Fibroblast of mammary gland (primary cell): ENCODE measurements around the gene TIRAP.

ENCODE experiments used
- DNase-seq: peaks from one replicate; pipeline ENCODE4 v3.0.0-alpha.2; 2010; ENCODE audit warnings: low read depth
- H3K4me3 ChIP-seq: 2 replicates; pipeline ENCODE4 v1.5.1; 2011; ENCODE audit warnings: low read depth, mild to moderate bottlenecking, low read length, moderate library complexity; ENCODE audit not compliant: control insufficient read depth
- CTCF ChIP-seq: conservative IDR thresholded peaks from 2 replicates; pipeline ENCODE4 v1.5.1; 2011; ENCODE audit warnings: low read depth, low read length, inconsistent platforms; ENCODE audit not compliant: control insufficient read depth, insufficient read depth

The TIRAP gene

GRCh38 chr11:126338346-126339055 is 55.6 kb downstream of the TIRAP start:
- no peak for TF ChIP-seq CTCF
- H3K4me3 ChIP-seq, result no peak overlapping the region
- no peak for DNase-seq

- no peak overlapping the region for H3K4me3 ChIP-seq
- TF ChIP-seq CTCF, result no peak
- DNase-seq, result peak; percentile 37
Measured at GRCh38 chr11:126339073-126339862, 56.4 kb downstream of the TIRAP start.

GRCh38 chr11:126339863-126340434 is 57.1 kb downstream of the TIRAP start:
- peak; percentile 77 for DNase-seq
- no peak overlapping the region for H3K4me3 ChIP-seq
- no peak for TF ChIP-seq CTCF

GRCh38 chr11:126340960-126341606 is 58.2 kb downstream of the TIRAP start:
- H3K4me3 ChIP-seq, result no peak overlapping the region
- TF ChIP-seq CTCF, result no peak
- no peak for DNase-seq

GRCh38 chr11:126341760-126342161 is 58.9 kb downstream of the TIRAP start:
- TF ChIP-seq CTCF, result no peak
- DNase-seq, result peak; percentile 71
- no peak overlapping the region for H3K4me3 ChIP-seq

GRCh38 chr11:126343051-126343450 is 60.2 kb downstream of the TIRAP start:
- no peak for TF ChIP-seq CTCF
- DNase-seq, result no peak

More at GRCh38 chr11:126343051-126343450, 60.2 kb downstream of the TIRAP start:
- no peak overlapping the region for H3K4me3 ChIP-seq
